Measurements from ENCODE around the gene PLXNA2. TPM values are rescaled to one million over a fixed set of nuclear protein-coding genes. Genes with fewer than 3 reads are reported as not detected.
A peak's percentile ranks its signal among the peaks of the same experiment; 100 is the strongest.

PLXNA2 gene
- total RNA-seq, 1 donor from 2014 or later = 37.4 TPM

- no peak for DNase-seq (ENCODE audit: low spot score)
Observed at GRCh38 chr1:208089761-208090370, 154.3 kb downstream of the PLXNA2 start.

- no peak for DNase-seq (ENCODE audit: low spot score)
Observed at GRCh38 chr1:208089149-208089548, 155.0 kb downstream of the PLXNA2 start.

DNA sequence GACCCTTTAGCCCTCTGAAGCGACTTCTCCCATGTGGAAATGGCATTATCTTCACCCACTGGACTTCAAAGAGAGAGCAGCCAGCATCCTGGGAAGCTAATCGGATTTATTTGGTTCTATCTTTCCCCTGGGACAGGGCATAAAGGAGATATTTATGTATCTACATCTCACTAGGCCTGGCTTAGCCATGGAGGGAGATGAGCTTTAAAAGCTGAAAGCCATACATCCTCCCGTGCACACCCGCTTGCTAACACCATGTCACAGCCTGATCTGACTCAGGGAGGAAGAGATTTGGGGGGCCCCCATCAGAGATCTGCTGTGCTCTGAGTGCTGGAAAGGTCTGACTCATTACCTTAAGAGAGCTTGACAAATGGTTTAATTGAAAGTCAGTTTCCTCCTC lies 155.9 kb downstream of the PLXNA2 start:
- no peak for DNase-seq (ENCODE audit: low spot score)

- no peak for DNase-seq (ENCODE audit: low spot score)
Observed at GRCh38 chr1:208085655-208086515, 158.3 kb downstream of the PLXNA2 start.

GRCh38 chr1:208084764-208085163 lies 159.4 kb downstream of the PLXNA2 start:
- no peak for DNase-seq (ENCODE audit: low spot score)

DNA sequence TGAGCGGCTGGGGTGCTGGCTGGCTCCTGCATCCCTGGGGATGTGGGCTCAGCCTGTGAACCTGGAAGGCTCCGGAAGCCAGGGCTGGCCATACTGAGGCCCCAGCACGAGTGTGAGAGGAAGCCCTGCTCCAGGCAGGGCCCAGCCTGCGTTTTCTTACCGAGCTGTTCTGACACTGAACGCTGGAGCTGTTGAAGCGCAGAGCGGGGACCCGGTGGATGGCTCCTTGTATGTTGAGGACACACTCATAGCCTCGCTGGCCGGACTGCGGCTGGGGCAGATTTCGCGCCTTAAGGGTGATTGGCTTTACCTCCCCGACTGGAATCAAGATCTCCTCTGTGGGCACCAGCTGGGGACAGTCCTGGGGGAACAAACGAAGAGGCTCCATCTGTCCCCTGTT lies 160.0 kb downstream of the PLXNA2 start:
- no peak for DNase-seq (ENCODE audit: low spot score)

DNA sequence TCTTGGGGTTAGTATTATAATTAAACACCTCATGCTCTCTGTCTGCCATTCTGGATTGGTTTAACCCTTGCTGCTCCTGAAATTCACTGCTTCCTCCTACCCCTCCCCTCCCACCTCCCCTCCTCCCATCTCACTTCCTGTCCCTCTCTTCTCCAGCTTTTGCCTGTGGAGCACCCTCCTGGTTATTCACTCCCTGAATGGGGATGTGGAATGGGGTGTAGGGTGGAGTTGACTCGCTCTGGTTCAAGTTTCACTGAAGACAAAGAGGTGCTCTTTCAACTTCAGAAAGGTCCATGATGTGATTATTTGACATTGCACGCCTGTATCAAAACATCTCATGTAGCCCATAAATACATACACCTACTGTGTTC lies 160.5 kb downstream of the PLXNA2 start:
- no peak for DNase-seq (ENCODE audit: low spot score)

DNA sequence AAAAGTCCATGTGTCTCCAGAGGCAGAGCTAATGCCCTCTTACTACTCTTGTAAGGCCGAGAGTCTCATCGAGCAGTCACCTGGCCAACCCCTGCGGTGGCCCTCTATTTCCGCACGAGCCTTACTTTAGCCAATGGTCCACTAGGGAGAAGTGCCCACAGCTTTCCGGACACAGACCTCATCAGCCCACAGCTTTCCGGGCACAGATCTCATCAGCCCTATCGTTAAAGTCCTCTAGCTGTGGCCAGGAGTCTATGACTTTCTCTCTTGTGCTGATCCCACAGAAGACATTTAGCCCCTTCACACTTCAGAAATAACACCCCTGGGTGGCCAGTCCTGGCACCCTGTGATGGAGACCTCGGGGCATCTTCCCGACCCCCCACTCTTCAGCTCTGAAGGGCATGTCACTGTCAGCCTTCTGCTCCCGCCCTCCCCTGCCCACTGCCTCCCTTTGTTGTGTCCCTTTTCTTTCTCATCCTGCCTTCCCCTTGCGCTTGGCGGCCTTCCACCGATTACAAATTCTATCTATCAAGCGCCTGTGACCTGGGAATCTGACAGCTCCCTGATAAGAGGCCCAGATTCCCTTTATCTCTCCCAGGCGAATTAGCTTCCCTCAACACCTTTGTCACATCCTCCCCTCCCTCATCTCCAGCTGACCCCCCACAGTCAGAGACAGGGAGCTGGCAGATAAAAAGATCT lies 161.0 kb downstream of the PLXNA2 start:
- DNase-seq (ENCODE audit: low spot score) = no peak

DNA sequence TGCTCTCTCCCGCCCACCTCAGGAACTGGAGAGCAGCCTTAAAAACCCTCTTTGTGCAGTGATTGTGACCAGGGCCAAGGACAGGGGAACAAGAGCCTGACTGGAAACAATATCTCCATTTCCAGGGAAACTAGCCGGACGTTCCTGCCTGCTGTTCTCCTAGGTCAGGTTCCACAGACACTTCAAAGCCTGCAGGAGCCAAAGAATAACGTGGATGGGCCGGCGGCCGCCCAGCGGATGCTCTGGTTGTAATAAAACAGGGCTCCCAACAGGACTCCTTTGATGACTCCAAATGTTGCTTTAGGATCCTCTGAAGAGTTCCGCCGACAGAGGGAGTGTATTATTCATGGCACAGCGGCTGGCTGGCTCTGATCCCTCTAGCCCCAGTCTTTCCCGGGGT lies 162.2 kb downstream of the PLXNA2 start:
- no peak for DNase-seq (ENCODE audit: low spot score)

GRCh38 chr1:208080396-208081286 lies 163.5 kb downstream of the PLXNA2 start:
- DNase-seq (ENCODE audit: low spot score) = no peak

- no peak for DNase-seq (ENCODE audit: low spot score)
Observed at GRCh38 chr1:208079161-208079560, 165.0 kb downstream of the PLXNA2 start.

DNA sequence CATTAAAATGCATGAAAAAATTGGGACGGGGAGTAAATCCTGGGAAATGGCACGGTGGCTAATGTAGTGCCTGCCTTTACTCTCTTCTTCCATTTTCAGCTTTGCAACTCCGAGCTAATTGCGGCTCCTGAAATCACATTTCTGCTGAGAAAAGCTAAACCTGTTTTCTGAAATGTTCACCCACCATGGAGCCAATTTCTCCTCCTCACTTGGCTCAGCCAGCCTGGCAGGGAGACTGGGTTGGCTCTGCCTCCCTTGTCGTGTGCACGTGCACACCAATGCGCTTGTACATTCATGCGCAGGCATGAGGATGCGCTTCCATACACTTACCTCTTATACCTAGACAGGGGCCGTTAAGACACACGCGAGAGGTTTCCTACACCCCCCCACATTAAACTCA lies 165.4 kb downstream of the PLXNA2 start:
- DNase-seq (ENCODE audit: low spot score) = no peak

DNA sequence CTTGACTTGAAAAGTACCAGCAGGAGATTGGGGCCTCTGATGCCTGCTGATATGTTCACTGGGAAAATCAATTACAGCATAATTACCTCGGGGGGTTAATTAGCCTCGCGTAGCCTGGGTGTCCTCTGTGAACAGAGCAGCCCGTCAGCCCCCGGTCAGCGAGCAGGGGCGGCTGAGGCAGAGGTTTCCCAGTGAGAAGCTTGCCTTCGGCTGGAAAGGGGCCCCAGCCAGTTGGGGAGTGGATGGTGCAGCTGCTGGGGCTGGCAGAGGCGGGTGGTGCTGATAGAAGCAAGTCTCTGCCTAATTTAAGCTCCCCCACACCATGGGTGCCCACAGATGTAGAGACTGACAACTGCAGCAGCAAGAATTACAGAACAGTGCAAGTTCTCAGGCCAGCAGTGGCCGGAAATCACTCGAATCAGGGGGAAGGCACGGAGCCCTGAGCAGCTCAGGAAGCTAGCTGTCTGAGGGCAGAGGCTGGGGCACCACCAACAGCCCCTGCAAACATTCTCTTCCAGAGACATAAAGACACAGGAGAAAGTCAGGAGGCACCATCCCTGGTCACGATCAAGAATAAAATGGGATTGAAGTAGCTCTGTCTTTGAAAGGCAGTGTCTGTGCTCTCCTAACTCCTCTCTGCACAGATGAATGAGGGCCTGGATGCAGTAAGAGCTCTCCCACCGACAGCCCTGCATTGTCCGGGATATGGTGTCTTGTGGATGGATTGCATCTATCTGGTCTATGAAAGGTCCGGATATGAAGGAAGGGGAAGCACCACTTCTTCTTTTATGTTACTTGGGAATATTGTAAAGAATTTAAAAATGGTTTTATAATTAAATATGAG lies 166.7 kb downstream of the PLXNA2 start:
- no peak for DNase-seq (ENCODE audit: low spot score)

DNA sequence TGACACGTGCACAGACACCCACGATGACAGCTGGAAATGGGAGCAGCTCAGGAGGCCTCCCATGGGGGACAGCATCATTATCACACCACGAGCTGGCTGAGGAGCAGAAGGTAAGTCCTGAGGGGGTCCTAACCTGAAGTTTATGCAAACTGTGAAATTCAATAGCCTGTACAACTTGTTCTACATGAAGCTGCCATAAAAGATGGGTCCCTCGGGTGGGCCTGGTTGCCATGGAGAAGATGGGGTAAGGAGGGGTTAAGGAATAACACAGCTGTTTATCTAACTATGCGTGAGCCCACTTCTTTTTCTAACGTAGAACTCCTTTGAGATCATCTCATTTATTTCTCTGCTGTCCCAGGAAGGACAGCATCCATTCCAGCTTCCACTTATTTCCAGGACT lies 169.8 kb downstream of the PLXNA2 start:
- no peak for DNase-seq (ENCODE audit: low spot score)

DNA sequence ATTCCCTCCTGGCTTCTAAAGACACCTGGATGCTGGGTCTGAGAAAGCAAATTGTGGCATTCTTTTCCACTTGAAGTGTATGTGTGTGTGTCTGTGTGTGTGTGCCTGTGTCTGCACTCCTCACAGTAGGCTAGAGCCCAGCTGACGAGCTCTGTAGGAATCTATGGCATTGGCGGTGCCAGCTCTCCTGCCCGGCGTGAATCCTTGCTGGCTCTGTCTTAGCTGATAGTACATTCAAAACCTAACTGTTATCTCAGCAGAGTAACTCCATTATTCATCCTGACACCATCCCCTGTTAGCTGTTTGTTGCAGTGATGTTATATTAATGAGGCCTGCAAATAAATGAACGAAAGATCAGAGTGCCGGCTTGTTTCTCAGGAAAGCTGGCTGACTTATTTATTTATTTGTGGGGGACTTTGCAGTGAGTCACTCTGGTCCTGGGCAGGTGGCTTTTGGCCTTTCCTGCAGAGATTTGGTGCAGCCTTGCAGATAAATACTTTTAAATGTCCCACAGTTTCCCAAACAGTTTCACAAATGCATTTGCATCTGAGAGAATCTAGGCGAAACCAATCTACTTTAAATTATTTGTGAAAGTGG lies 172.7 kb downstream of the PLXNA2 start:
- DNase-seq (ENCODE audit: low spot score) = no peak

- no peak for DNase-seq (ENCODE audit: low spot score)
Observed at GRCh38 chr1:208069908-208070307, 174.3 kb downstream of the PLXNA2 start.

- DNase-seq (ENCODE audit: low spot score) = no peak
Observed at GRCh38 chr1:208069317-208069716, 174.9 kb downstream of the PLXNA2 start.

DNA sequence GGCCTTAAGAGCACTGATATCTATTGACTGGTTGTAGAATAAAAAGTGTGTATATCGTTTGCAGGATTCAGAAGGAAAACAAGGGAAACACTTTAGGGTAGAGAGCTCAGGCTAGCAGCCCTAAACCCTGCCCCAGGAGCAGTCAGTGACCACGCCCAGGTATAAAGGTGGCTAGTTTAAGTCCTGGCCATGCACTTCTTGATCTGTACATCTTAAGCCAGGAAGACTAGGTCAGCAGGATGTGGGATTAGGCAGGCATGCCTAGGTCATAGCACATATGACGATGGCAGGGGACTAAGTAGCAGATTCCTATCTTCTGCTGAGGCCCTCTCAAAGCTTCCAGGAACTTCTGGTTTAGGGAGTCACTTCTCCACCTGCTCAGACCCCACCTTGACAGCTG lies 175.3 kb downstream of the PLXNA2 start:
- no peak for DNase-seq (ENCODE audit: low spot score)

GRCh38 chr1:208068407-208068806 lies 175.8 kb downstream of the PLXNA2 start:
- no peak for DNase-seq (ENCODE audit: low spot score)

DNA sequence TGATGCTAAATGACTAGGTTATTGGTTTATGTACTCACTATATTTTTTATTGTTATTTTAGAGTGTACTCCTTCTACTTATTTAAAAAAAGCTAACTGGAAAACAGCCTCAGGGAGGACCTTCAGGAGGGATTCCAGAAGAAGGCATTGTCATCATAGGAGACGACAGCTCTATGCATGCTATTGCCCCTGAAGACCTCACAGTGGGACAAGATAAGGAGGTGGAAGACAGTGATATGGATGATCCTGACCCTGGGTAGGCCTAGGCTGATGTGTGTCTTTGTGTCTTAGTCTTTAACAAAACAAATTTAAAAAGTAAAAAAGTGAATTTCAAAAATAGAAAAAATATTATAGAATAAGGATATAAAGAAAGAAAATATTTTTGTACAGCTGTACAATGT lies 177.6 kb downstream of the PLXNA2 start:
- no peak for DNase-seq (ENCODE audit: low spot score)

DNA sequence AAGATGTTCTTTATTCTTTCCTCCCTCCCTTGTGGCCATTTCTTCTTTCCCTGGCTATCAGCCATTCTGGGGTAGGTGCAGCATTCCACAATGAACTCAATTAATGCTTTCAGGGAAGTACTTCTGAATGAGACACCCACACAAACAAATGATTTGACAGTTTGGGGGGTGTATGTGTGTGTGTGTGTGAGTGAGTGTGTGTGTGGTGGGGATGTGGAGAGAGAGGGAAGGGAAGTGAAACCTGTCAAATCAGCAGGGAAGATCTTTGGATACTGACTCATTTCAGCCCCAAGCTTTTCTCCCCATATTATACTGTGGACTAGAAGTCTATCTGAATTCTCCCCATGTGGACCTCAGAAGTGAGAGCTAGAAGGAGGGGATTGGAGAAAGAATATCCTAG lies 178.3 kb downstream of the PLXNA2 start:
- DNase-seq (ENCODE audit: low spot score) = peak; percentile 33
